A549 (cell line): ENCODE data around the gene NDUFV3. TPM values are rescaled to one million over a fixed set of nuclear protein-coding genes. Genes with fewer than 3 reads are reported as not detected.
"Not testable (repeated sequence)": the region's sequence is repeated elsewhere in the genome, so short reads cannot be mapped to it uniquely, and the experiment has no call there.

Experiments used
- ATAC-seq, 2 experiments: fragments of 200-7000 bp in 1 of 2; fragments of >200 bp in 1 of 2; cut with Nextera tagmentation in 1 of 2; cut with Tn5 transposase in 1 of 2; 3 replicates each; pipeline versions ENCODE4 v1.8.0 to v1.9.1; 2018 to 2020; ENCODE audit warnings: mild to moderate bottlenecking in 1 of 2, moderate library complexity in 1 of 2
- CTCF ChIA-PET: fragments of 300-600 bp; sonication (Branson Sonifier 250); formaldehyde crosslinking; extraction: SDS; loops from one replicate; lab custom pipeline; 2021; ENCODE audit warnings: antibody characterized with exemption, inconsistent platforms; lab: Yijun Ruan, JAX
- POLR2A ChIA-PET: fragments of 350-600 bp; formaldehyde crosslinking; extraction: SDS; loops from one replicate; lab custom pipeline; 2021; ENCODE audit warnings: antibody characterized with exemption, inconsistent platforms; lab: Yijun Ruan, JAX
- DNase-seq, 2 experiments: peaks; one replicate each; pipeline versions ENCODE4 v3.0.0 to v3.0.0-alpha.2; 2011 to 2016; ENCODE audit warnings: low read depth in 1 of 2, low spot score in 1 of 2
- FAIRE-seq: peaks from 2 replicates; lab custom pipeline; 2011; peaks lifted over from hg19 to GRCh38; lab: Jason Lieb, UNC
- H3K27ac ChIP-seq, 2 experiments: fragments of >200 bp; sonication (Bioruptor Twin); formaldehyde crosslinking; 3 replicates each; pipeline ENCODE4 v1.5.1; 2016 to 2017
- H3K4me1 ChIP-seq: fragments of >200 bp; sonication (Bioruptor Twin); formaldehyde crosslinking; 3 replicates; pipeline ENCODE4 v1.6.1; 2016
- H3K4me2 ChIP-seq: fragments of >200 bp; sonication (Bioruptor Twin); formaldehyde crosslinking; 3 replicates; pipeline ENCODE4 v1.6.1; 2016
- H3K4me3 ChIP-seq: fragments of >200 bp; sonication (Bioruptor Twin); formaldehyde crosslinking; 3 replicates; pipeline ENCODE4 v1.5.1; 2016
- H3K9me3 ChIP-seq: fragments of >200 bp; sonication (Bioruptor Twin); formaldehyde crosslinking; 3 replicates; pipeline ENCODE4 v1.6.1; 2016
- BCL3 ChIP-seq: fragments of >200 bp; sonication (Bioruptor Twin); formaldehyde crosslinking; IDR thresholded peaks from 3 replicates; pipeline ENCODE4 v1.6.1; 2016
- CHD2 ChIP-seq: fragments of 150-350 bp; IDR thresholded peaks from 2 replicates; pipeline ENCODE4 v1.6.1; 2014; ENCODE audit warnings: low read length; ENCODE audit not compliant: partially characterized antibody
- EP300 ChIP-seq, 2 experiments: fragments of >200 bp; sonication (Bioruptor Twin); formaldehyde crosslinking; IDR thresholded peaks; 2 replicates in 1 of 2; 3 replicates in 1 of 2; pipeline ENCODE4 v1.6.1; 2016 to 2017
- MAZ ChIP-seq: fragments of 150-350 bp; IDR thresholded peaks from 2 replicates; pipeline ENCODE4 v1.6.1; 2014; ENCODE audit warnings: antibody characterized with exemption, low read depth, low read length, borderline replicate concordance
- NPAS2 ChIP-seq: fragments of 250-450 bp; sonication (Bioruptor Pico); IDR thresholded peaks from 2 replicates; pipeline ENCODE4 v1.8.0; 2022; ENCODE audit warnings: mild to moderate bottlenecking, moderate library complexity, borderline replicate concordance
- PBX3 ChIP-seq: IDR thresholded peaks from 2 replicates; pipeline ENCODE4 v1.6.1; 2012
- PHF8 ChIP-seq: fragments of 200-600 bp; sonication (generic); IDR thresholded peaks from 2 replicates; pipeline ENCODE4 v1.6.1; 2016; ENCODE audit warnings: low read depth, mild to moderate bottlenecking, antibody characterized with exemption, moderate library complexity, borderline replicate concordance
- RARB ChIP-seq: fragments of 250-450 bp; sonication (Bioruptor Pico); IDR thresholded peaks from 2 replicates; pipeline ENCODE4 v1.8.0; 2021; ENCODE audit warnings: mild to moderate bottlenecking, moderate library complexity
- USF2 ChIP-seq: fragments of 450-650 bp; IDR thresholded peaks from 2 replicates; pipeline ENCODE4 v1.6.1; 2014; ENCODE audit warnings: antibody characterized with exemption
- ZSCAN20 ChIP-seq: fragments of 250-450 bp; sonication (Bioruptor Pico); IDR thresholded peaks from 2 replicates; pipeline ENCODE4 v1.8.0; 2022; ENCODE audit warnings: mild to moderate bottlenecking, moderate library complexity
- WGBS: methylation state at CpG from one replicate; pipeline ENCODE4 v1.1.6; 2017; ENCODE audit errors: missing lambda C conversion rate; 5-methylcytosine and 5-hydroxymethylcytosine counted together
- polyA plus RNA-seq, 4 experiments: library from polyadenylated mRNA; depleted of rRNA in 3 of 4; stranded (reverse); fragments of >200 nt; fragmentation: RNase III in 1 of 4; extraction: RNeasy Plus Mini Kit Qiagen cat#74134 plus additional on column Dnase treatment in 1 of 4; gene quantifications; 2 replicates in 3 of 4; 3 replicates in 1 of 4; pipeline ENCODE4 v1.2.3, GENCODE V29; 2011 to 2017
- TF ChIP-seq, protein P1 (sequence below): fragments of 250-450 bp; sonication (Bioruptor Pico); IDR thresholded peaks from 2 replicates; pipeline ENCODE4 v1.5.0; 2021; ENCODE audit warnings: mild to moderate bottlenecking, moderate library complexity, borderline replicate concordance

NDUFV3 gene
- polyA plus RNA-seq, 2 of the 4 experiments (the other 2 are of a cell fraction) = 17.1 to 20.7 TPM

DNA sequence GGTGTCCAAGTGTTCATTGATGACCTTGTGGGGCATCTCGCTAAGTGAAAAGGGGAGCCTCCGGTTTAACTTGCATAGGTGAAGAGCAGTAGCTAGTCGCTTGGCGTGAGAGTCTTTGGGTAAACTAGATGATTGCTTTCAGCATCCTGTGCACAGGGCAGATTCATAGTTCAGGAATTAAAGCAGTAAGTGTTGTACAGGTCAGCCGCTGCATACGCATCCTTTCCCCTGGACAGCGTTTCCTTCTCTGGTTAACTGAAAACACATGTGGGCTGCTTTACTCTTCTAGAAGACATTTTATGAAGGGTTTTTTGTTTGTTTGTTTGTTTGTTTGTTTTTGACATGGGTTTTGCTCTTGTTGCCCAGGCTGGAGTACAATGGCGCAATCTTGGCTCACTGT is 12.1 kb downstream of the NDUFV3 start:
- no peaks in the 10 kb centered on the region for H3K9me3 ChIP-seq
- no peak overlapping the region for H3K4me2 ChIP-seq
- H3K4me3 ChIP-seq = no peak overlapping the region
- WGBS = 93% methylated on average over 8 of the region's 8 CpGs
- no peak for ATAC-seq
- FAIRE-seq = no peak
- no peak for DNase-seq
- no peak overlapping the region for H3K27ac ChIP-seq
- POLR2A ChIA-PET = no interaction called here
- TF ChIP-seq MAZ (no peak), PBX3 (no peak), BCL3 (no peak), PHF8 (no peak), ZSCAN20 (CRISPR knock-in tag) (no peak), EP300 (IDR thresholded peaks at IDR 0.05) (no peak)
- TF ChIP-seq, protein P1, sequence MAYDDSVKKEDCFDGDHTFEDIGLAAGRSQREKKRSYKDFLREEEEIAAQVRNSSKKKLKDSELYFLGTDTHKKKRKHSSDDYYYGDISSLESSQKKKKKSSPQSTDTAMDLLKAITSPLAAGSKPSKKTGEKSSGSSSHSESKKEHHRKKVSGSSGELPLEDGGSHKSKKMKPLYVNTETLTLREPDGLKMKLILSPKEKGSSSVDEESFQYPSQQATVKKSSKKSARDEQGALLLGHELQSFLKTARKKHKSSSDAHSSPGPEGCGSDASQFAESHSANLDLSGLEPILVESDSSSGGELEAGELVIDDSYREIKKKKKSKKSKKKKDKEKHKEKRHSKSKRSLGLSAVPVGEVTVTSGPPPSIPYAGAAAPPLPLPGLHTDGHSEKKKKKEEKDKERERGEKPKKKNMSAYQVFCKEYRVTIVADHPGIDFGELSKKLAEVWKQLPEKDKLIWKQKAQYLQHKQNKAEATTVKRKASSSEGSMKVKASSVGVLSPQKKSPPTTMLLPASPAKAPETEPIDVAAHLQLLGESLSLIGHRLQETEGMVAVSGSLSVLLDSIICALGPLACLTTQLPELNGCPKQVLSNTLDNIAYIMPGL (CRISPR knock-in tag) = no peak
- no peaks in the 10 kb centered on the region for H3K4me1 ChIP-seq
- CTCF ChIA-PET = interaction anchor here (0.9 kb wide), 1 partner anchor 20 kb away, joined by 3 read pairs; no protein-coding TSS in a partner anchor

DNA sequence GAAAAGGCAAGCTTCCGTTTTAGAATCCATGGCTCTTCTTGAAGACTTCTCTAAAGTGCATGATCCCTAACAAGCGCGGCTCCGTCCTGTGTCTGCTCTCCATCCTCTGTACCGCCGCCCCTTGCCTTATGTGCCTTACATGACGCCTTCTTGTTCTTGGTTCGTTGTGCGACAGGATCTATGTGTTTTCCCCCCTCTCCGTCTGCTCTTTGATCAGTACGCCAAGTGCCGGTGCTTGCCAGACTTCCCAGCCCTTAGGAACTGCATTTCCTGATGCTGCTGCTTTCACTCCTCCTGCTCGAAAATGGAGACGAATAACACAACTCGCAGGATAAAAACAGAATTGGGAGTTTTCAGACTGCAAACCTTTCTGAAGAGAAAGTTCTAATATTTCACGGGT is 13.1 kb downstream of the NDUFV3 start:
- TF ChIP-seq CHD2 (no peak), RARB (CRISPR knock-in tag) (no peak), PBX3 (no peak), MAZ (no peak), NPAS2 (CRISPR knock-in tag) (no peak), USF2 (no peak)
- Histone ChIP-seq H3K9me3 (no peaks in the 10 kb centered on the region), H3K27ac (no peak overlapping the region), H3K4me1 (no peaks in the 10 kb centered on the region), H3K4me3 (no peak overlapping the region), H3K4me2 (no peak overlapping the region)
- ChIA-PET POLR2A (no interaction called here), CTCF (no interaction called here)
- no peak for DNase-seq
- no peak for FAIRE-seq
- WGBS = 95% methylated on average over 16 of the region's 16 CpGs
- no peak for ATAC-seq

DNA sequence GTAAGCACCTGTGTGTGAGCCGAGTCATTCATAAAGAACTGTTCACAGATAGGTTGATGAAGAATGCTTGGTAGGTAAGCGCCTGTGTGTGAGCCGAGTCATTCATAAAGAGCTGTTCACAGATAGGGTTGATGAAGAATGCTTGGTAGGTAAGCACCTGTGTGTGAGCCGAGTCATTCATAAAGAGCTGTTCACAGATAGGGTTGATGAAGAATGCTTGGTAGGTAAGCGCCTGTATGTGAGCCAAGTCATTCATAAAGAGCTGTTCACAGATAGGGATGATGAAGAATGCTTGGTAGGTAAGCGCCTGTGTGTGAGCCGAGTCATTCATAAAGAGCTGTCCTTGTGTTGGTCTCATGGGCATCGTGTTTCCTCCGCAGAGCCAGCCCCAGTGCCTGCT is 15.4 kb downstream of the NDUFV3 start:
- H3K9me3 ChIP-seq, H3K4me2 ChIP-seq, H3K27ac ChIP-seq, ATAC-seq, H3K4me3 ChIP-seq, H3K4me1 ChIP-seq, DNase-seq, FAIRE-seq, POLR2A ChIA-PET: not testable (repeated sequence)
- CTCF ChIA-PET = interaction anchor here (0.9 kb wide), 1 partner anchor 9 kb away, joined by 3 read pairs; no protein-coding TSS in a partner anchor
- WGBS = 95% methylated on average over 9 of the region's 9 CpGs

GRCh38 chr21:42911920-42912319 is 18.8 kb downstream of the NDUFV3 start:
- DNase-seq, H3K4me2 ChIP-seq, H3K4me3 ChIP-seq, H3K4me1 ChIP-seq, H3K27ac ChIP-seq, CTCF ChIA-PET, ATAC-seq, FAIRE-seq, H3K9me3 ChIP-seq: not testable (repeated sequence)
- POLR2A ChIA-PET = interaction anchor here (0.9 kb wide), 1 partner anchor 19 kb away, joined by 3 read pairs; the partner anchor contains the start of gene NDUFV3
- 94% methylated on average over 6 of the region's 6 CpGs for WGBS
